DND-41 (cell line): ENCODE data around the gene CNTNAP5.

Experiments
- CTCF ChIP-seq: IDR thresholded peaks from 2 replicates; pipeline ENCODE4 v1.5.1; 2012; ENCODE audit warnings: borderline replicate concordance, low read length, moderate library complexity, mild to moderate bottlenecking; ENCODE audit not compliant: poor library complexity, severe bottlenecking; ENCODE audit errors: extremely low read depth
- EZH2 ChIP-seq: IDR thresholded peaks from 3 replicates; pipeline ENCODE4 v1.6.1; 2012; ENCODE audit warnings: borderline replicate concordance, low read depth, mild to moderate bottlenecking, moderate library complexity, low read length, inconsistent platforms; ENCODE audit not compliant: severe bottlenecking

- no peak for TF ChIP-seq CTCF
- no peak for TF ChIP-seq EZH2
Observed at GRCh38 chr2:124797049-124797448, 772.0 kb downstream of the CNTNAP5 start.
